PC-3 (cell line): ENCODE data around the gene CLMN.

Experiments used
- CTCF ChIP-seq: fragments of 300-600 bp; sonication (generic); conservative IDR thresholded peaks from 2 replicates; pipeline ENCODE4 v1.5.1; 2017; ENCODE audit warnings: antibody characterized with exemption, low read depth, mild to moderate bottlenecking, low read length
- EZH2 ChIP-seq: fragments of 300-600 bp; sonication (generic); IDR thresholded peaks from one replicate; pipeline ENCODE4 v1.6.1; 2017; ENCODE audit warnings: antibody characterized with exemption, mild to moderate bottlenecking, low read length; ENCODE audit not compliant: unreplicated experiment
- EZH2phosphoT487 ChIP-seq: fragments of 300-600 bp; sonication (generic); IDR thresholded peaks from 2 replicates; pipeline ENCODE4 v1.6.1; 2018; ENCODE audit warnings: mild to moderate bottlenecking, antibody characterized with exemption, low read length, borderline replicate concordance

DNA sequence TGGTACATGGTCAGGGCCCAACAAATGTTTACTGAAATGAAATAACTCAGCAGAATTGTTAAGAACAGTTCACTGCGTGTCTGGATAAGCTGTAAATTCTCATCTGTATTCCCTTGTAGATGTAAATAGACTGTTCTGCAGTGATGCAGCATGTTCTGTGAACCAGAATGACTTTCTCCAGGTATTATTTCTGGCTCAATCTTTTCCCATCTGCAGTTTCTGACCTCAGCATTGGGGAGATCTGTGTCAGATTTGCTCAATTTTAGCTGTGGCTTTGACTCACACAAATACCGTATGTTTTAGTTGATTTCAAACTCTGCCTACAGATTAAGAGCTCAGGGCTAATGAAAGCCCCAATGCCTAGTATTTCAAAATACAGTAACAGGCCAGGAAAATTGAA lies 113.2 kb downstream of the CLMN start:
- no peak for TF ChIP-seq CTCF
- TF ChIP-seq EZH2phosphoT487: no peak
- TF ChIP-seq EZH2: no peak
